Immature natural killer cell (primary cell): ENCODE results near the gene FOXI1. TPM values are rescaled to one million over a fixed set of nuclear protein-coding genes. Genes with fewer than 3 reads are reported as not detected.

Experiments used
- DNase-seq, 3 donors: peaks; one replicate each; pipeline ENCODE4 v3.0.0; 2022; ENCODE audit warnings: mixed read lengths in 1 of 3
- H3K27ac Mint-ChIP-seq, 6 donors: one replicate each; pipeline ENCODE4 v1.8.0; 2020; ENCODE audit warnings: mixed read lengths in 6 of 6, mild to moderate bottlenecking in 5 of 6, inconsistent platforms in 4 of 6, moderate library complexity in 3 of 6
- H3K27me3 Mint-ChIP-seq, 3 donors: one replicate each; pipeline ENCODE4 v1.8.0; 2020 to 2021; ENCODE audit warnings: low read depth in 3 of 3, mild to moderate bottlenecking in 3 of 3, mixed read lengths in 3 of 3, moderate library complexity in 3 of 3, inconsistent platforms in 1 of 3
- H3K36me3 Mint-ChIP-seq, 3 donors: one replicate each; pipeline ENCODE4 v1.8.0; 2020; ENCODE audit warnings: mixed read lengths in 3 of 3, inconsistent platforms in 2 of 3, mild to moderate bottlenecking in 2 of 3
- H3K4me1 Mint-ChIP-seq, 2 donors: one replicate each; pipeline ENCODE4 v1.8.0; 2020; ENCODE audit warnings: inconsistent platforms in 2 of 2, mild to moderate bottlenecking in 2 of 2, mixed read lengths in 2 of 2, moderate library complexity in 1 of 2
- H3K4me3 Mint-ChIP-seq, 5 donors: one replicate each; pipeline ENCODE4 v1.8.0; 2020; ENCODE audit warnings: mild to moderate bottlenecking in 5 of 5, mixed read lengths in 5 of 5, inconsistent platforms in 3 of 5, moderate library complexity in 3 of 5
- H3K9me3 Mint-ChIP-seq, 6 donors: one replicate each; pipeline ENCODE4 v1.8.0; 2020; ENCODE audit warnings: mild to moderate bottlenecking in 6 of 6, mixed read lengths in 6 of 6, inconsistent platforms in 4 of 6, moderate library complexity in 3 of 6
- polyA plus RNA-seq, 3 donors: library from polyadenylated mRNA; unstranded; fragments of 300-500 nt; fragmentation: Illumina TruSeq; gene quantifications; one replicate each; pipeline ENCODE4 v1.2.3, GENCODE V29; 2021

Gene FOXI1
- polyA plus RNA-seq, 3 donors from 2014 or later, result not detected

- Mint-ChIP-seq H3K9me3 (no peaks in the 10 kb centered on the region), H3K27me3 (peaks cover 0 to 5% (median 0%) of the 10 kb centered on the region in 3 donors), H3K4me3 (no peak overlapping the region), H3K36me3 (no peaks in the 10 kb centered on the region), H3K27ac (no peak overlapping the region), H3K4me1 (no peaks in the 10 kb centered on the region)
- DNase-seq, result no peak
Observed at GRCh38 chr5:170142196-170142595, 36.5 kb downstream of the FOXI1 start.

GRCh38 chr5:170143091-170143490 lies 37.4 kb downstream of the FOXI1 start:
- Mint-ChIP-seq H3K27ac (no peak overlapping the region), H3K36me3 (no peaks in the 10 kb centered on the region), H3K27me3 (peaks cover 0 to 6% (median 5%) of the 10 kb centered on the region in 3 donors), H3K4me3 (no peak overlapping the region), H3K9me3 (no peaks in the 10 kb centered on the region), H3K4me1 (no peaks in the 10 kb centered on the region)
- DNase-seq, result no peak

GRCh38 chr5:170143710-170144109 lies 38.0 kb downstream of the FOXI1 start:
- no peak overlapping the region for H3K4me3 Mint-ChIP-seq
- no peak overlapping the region for H3K27ac Mint-ChIP-seq

GRCh38 chr5:170144286-170145023 lies 38.8 kb downstream of the FOXI1 start:
- Mint-ChIP-seq H3K27ac (no peak overlapping the region), H3K27me3 (peaks cover 0 to 6% (median 5%) of the 10 kb centered on the region in 3 donors), H3K9me3 (no peaks in the 10 kb centered on the region), H3K36me3 (no peaks in the 10 kb centered on the region), H3K4me3 (no peak overlapping the region), H3K4me1 (no peaks in the 10 kb centered on the region)
- no peak for DNase-seq

More at GRCh38 chr5:170143710-170144109, 38.0 kb downstream of the FOXI1 start:
- DNase-seq, result no peak
- Mint-ChIP-seq H3K4me1 (no peaks in the 10 kb centered on the region), H3K27me3 (peaks cover 0 to 6% (median 5%) of the 10 kb centered on the region in 3 donors), H3K36me3 (no peaks in the 10 kb centered on the region), H3K9me3 (no peaks in the 10 kb centered on the region)

GRCh38 chr5:170145462-170145861 lies 39.8 kb downstream of the FOXI1 start:
- H3K36me3 Mint-ChIP-seq, result no peaks in the 10 kb centered on the region
- H3K27me3 Mint-ChIP-seq, result peaks cover 0 to 6% (median 5%) of the 10 kb centered on the region in 3 donors
- H3K4me3 Mint-ChIP-seq, result no peak overlapping the region
- DNase-seq, result no peak
- H3K9me3 Mint-ChIP-seq, result no peaks in the 10 kb centered on the region
- H3K27ac Mint-ChIP-seq, result no peak overlapping the region
- H3K4me1 Mint-ChIP-seq, result no peaks in the 10 kb centered on the region

- H3K36me3 Mint-ChIP-seq, result no peaks in the 10 kb centered on the region
- no peak for DNase-seq
- peaks cover 0 to 6% (median 5%) of the 10 kb centered on the region in 3 donors for H3K27me3 Mint-ChIP-seq
- no peak overlapping the region for H3K4me3 Mint-ChIP-seq
- no peak overlapping the region for H3K27ac Mint-ChIP-seq
- H3K9me3 Mint-ChIP-seq, result no peaks in the 10 kb centered on the region
- no peaks in the 10 kb centered on the region for H3K4me1 Mint-ChIP-seq
Observed at GRCh38 chr5:170147051-170147752, 41.5 kb downstream of the FOXI1 start.

GRCh38 chr5:170147753-170148264 lies 42.1 kb downstream of the FOXI1 start:
- Mint-ChIP-seq H3K4me1 (no peaks in the 10 kb centered on the region), H3K27ac (no peak overlapping the region), H3K4me3 (no peak overlapping the region), H3K36me3 (no peaks in the 10 kb centered on the region), H3K9me3 (no peaks in the 10 kb centered on the region), H3K27me3 (peaks cover 0 to 10% (median 6%) of the 10 kb centered on the region in 3 donors)
- no peak for DNase-seq

GRCh38 chr5:170148430-170149205 lies 42.9 kb downstream of the FOXI1 start:
- Mint-ChIP-seq H3K27me3 (peaks cover 0 to 11% (median 8%) of the 10 kb centered on the region in 3 donors), H3K9me3 (no peaks in the 10 kb centered on the region), H3K36me3 (no peaks in the 10 kb centered on the region), H3K27ac (no peak overlapping the region), H3K4me3 (no peak overlapping the region), H3K4me1 (no peaks in the 10 kb centered on the region)
- DNase-seq, result no peak

GRCh38 chr5:170149206-170149515 lies 43.5 kb downstream of the FOXI1 start:
- H3K27ac Mint-ChIP-seq, result no peak overlapping the region
- peaks cover 0 to 11% (median 8%) of the 10 kb centered on the region in 3 donors for H3K27me3 Mint-ChIP-seq
- no peak for DNase-seq
- H3K9me3 Mint-ChIP-seq, result no peaks in the 10 kb centered on the region
- no peak overlapping the region for H3K4me3 Mint-ChIP-seq
- H3K36me3 Mint-ChIP-seq, result no peaks in the 10 kb centered on the region
- H3K4me1 Mint-ChIP-seq, result no peaks in the 10 kb centered on the region

- no peak for DNase-seq
- no peak overlapping the region for H3K27ac Mint-ChIP-seq
- no peak overlapping the region for H3K4me3 Mint-ChIP-seq
- H3K9me3 Mint-ChIP-seq, result no peaks in the 10 kb centered on the region
- peaks cover 0 to 11% (median 8%) of the 10 kb centered on the region in 3 donors for H3K27me3 Mint-ChIP-seq
- H3K36me3 Mint-ChIP-seq, result no peaks in the 10 kb centered on the region
- H3K4me1 Mint-ChIP-seq, result no peaks in the 10 kb centered on the region
Observed at GRCh38 chr5:170150713-170151096, 45.0 kb downstream of the FOXI1 start.

- Mint-ChIP-seq H3K27me3 (peaks cover 0 to 11% (median 8%) of the 10 kb centered on the region in 3 donors), H3K27ac (no peak overlapping the region), H3K9me3 (no peaks in the 10 kb centered on the region), H3K4me1 (no peaks in the 10 kb centered on the region), H3K36me3 (no peaks in the 10 kb centered on the region), H3K4me3 (no peak overlapping the region)
- no peak for DNase-seq
Observed at GRCh38 chr5:170151097-170151831, 45.6 kb downstream of the FOXI1 start.

GRCh38 chr5:170152767-170153166 lies 47.1 kb downstream of the FOXI1 start:
- Mint-ChIP-seq H3K27me3 (peaks cover 0 to 7% (median 5%) of the 10 kb centered on the region in 3 donors), H3K9me3 (no peaks in the 10 kb centered on the region), H3K4me1 (no peaks in the 10 kb centered on the region), H3K27ac (no peak overlapping the region), H3K36me3 (no peaks in the 10 kb centered on the region), H3K4me3 (no peak overlapping the region)
- no peak for DNase-seq

GRCh38 chr5:170154297-170154696 lies 48.6 kb downstream of the FOXI1 start:
- Mint-ChIP-seq H3K4me1 (no peaks in the 10 kb centered on the region), H3K36me3 (no peaks in the 10 kb centered on the region), H3K4me3 (no peak overlapping the region), H3K27ac (no peak overlapping the region), H3K9me3 (no peaks in the 10 kb centered on the region), H3K27me3 (peaks cover 0 to 6% (median 4%) of the 10 kb centered on the region in 3 donors)
- DNase-seq, result no peak
